NOMO-1 (cell line): Measurements from ENCODE around the gene MYCN.
"Not testable (repeated sequence)": the region's sequence is repeated elsewhere in the genome, so short reads cannot be mapped to it uniquely, and the experiment has no call there.

Source experiments
- DNase-seq, 2 experiments: peaks; one replicate each; lab custom pipeline; 2025; ENCODE audit not compliant: unreplicated experiment in 2 of 2; lab: John Stamatoyannopoulos, UW

The MYCN gene

DNA sequence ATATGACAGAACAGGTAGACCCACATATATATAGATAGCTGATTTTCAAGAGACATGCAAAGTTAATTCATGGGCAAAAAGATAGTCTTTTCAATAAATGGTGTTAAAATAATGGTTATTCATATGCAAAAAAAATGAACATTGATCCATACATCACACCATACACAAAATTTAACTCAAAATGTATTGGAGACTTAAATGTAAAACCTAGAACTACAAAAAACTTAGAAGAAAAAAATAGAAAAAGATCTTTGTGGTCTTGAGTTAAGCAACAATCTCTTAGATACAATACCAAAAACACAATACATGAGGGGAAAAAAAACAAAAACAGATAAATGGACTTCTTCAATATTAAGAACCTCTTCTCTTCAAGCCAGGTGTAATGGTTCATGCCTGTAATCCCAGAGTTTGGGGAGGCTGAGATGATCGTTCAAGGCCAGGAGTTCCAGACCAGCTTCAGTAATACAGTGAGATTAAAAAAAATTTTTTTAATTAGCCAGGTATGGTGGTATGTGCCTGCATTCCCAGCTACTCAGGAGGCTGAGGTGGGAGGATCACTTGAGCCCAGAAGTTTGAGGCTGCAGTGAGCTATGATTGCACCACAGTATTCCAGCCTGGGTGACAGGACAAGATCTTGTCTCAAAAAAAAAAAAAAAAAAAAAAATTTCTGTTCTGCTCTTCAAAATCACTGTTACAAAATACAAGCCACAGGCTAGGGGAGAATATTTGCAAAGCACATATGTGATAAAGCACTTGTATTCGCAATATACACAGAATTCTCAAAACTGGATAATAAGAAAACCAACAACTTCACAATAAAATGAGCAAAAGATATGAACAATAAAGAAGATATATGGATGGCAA lies 32.7 kb upstream of the MYCN start:
- DNase-seq, result no peak

DNA sequence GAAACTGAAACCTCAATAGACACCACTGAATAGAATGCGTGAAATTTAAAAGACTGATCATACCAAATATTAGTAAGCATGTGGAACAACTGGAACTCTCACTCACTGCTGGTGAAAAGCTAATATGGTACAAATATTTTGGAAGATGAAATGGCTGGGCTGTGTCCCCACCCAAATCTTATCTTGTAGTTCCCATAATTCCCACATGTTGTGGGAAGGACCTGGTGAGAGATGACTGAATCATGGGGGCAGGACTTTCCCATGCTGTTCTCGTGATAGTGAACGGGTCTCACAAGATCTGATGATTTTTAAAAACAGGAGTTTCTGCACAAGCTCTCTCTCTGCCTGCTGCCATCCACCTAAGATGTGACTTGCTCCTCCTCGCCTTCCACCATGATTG lies 32.0 kb upstream of the MYCN start:
- no peak for DNase-seq

DNA sequence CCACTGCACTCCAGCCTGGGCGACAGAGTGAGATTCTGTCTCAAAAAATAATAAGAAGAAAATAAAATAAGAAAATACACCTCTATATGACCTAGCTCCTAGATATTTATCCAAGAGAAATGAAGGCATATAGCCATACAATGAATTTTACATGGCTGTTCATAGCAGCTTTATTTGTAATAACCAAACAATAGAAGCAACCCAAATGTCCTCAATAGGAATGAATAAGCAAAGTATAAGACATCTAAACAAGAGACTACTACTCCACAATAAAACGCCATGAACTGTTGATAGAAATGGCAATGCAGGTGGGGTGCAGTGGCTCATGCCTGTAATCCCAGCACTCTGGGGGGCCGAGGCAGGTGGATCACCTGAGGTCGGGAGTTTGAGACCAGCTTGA lies 31.2 kb upstream of the MYCN start:
- DNase-seq, result no peak

DNA sequence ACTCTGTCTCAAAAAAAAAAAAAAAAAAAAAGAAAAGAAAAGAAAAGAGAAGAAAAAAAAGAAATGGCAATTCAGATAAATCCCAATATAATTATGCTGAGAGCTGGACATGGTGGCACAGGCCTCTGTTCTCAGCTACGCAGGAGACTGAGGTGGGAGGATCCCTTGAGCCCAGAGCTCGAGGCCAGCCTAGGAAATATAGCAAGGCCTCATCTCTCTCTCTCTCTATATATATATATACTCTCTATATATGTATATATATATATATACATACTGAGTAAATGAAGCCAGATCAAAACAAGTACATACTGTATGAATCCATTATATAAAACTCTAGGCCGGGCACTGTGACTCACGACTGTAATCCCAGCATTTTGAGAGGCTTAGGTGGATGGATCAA lies 30.6 kb upstream of the MYCN start:
- DNase-seq, result no peak

DNA sequence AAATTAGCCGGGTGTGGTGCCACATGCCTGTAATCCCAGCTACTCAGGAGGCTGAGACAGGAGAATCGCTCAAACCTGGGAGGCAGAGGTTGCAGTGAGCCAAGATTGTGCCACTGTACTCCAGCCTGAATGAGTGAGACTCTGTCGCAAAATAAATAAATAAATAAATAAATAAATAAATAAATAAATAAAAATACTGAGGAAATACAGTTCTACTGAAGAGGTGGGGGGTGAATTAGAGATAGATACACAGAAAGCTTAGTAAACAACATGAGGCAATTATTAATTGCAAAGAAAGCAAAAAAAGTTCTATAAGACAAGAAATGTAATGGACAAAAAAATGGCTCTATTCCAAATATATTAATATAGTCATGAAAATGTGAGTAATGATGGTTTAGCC lies 29.1 kb upstream of the MYCN start:
- not testable (repeated sequence) for DNase-seq

DNA sequence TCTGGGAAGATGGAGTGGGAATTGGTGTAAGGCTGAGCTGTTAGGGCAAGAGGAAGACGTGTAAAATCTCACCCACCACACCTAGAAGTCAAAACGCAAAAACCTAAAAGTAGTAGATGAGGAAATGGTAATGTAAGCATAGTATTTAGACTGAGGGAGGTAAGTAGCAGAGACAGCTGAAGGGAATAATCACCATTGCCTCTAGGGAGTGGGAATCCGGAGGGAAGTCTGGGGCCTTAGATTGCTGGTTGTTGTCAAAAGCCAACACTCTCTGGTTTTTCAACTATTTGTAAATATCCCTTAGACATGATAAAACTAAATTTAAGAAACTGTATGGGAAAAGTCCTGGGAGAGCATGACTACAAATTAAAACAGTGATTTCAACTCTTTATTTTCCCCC lies 28.7 kb upstream of the MYCN start:
- DNase-seq, result no peak

DNA sequence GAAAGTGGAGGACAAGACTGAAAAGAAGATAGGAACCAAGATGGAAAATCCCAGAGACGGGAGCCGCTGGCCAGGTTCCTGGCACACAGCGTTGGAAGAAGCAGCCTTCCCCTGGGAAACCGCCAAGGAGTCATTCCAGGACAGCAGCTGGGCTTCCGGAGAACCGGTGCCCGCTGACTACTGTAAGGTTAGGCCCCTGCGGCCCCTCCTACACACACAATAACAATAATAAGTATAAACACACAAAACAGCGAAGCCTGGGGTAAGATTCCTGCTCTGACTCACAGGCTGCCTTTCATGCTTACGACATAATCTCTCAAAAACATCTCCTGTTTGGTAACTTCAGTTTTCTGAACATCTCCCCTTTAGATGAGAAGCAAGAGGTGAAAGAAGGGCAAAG lies 28.1 kb upstream of the MYCN start:
- DNase-seq, result no peak

DNA sequence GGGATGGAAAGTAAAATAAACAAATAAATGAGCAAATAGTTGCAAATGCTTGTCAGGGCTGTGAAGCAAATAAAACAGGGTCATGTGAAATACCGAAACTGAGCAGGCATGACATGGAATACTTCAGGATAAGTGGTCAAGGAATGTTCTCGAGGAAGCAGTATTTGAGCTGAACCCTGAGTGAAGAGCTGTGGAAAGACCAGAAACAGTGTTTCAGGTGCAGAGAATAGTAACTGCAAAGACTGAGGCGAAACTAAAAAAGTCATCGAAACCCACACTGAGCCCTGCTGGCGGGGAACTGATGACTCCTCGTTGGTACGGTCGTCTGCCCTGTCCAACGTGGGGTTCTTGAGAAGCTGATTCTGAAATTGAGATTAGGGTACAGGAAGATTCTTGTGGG lies 27.2 kb upstream of the MYCN start:
- DNase-seq, result no peak

DNA sequence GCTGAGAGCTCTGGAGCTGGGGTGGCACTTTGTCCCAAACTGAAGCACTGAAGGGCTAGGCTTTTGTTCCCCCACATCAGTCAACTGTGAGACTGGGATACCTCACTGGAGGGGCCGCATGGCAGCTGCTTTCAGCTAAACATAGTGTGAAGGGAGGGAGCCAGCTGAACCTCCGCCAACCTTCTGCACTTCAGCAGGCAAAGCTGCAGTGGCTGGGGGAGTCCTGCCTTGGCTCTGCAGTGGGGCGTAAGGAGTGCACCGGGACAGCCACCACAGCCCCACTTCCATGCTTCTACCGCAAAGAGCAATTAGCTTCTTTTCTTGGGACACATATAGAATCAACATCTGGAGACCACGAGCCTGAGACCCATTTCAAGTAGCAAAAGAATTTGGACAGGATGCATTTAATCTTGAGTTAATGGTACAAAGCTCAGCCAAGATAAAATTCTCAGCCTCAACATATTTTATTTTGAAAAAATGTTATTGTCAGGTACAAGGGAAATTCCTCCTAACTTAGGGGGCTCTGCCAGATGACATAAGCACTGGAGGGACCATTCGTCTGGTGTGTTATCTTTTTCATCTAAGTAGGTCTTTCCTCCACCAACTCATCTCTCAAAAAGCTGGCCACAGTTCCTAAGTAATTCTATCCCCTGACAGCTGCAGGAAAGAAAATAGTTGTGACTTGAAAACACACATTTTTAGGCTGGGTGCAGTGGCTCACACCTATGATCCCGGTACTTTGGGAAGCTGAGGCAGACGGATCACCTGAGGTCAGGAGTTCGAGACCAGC lies 25.6 kb upstream of the MYCN start:
- DNase-seq, result no peak

DNA sequence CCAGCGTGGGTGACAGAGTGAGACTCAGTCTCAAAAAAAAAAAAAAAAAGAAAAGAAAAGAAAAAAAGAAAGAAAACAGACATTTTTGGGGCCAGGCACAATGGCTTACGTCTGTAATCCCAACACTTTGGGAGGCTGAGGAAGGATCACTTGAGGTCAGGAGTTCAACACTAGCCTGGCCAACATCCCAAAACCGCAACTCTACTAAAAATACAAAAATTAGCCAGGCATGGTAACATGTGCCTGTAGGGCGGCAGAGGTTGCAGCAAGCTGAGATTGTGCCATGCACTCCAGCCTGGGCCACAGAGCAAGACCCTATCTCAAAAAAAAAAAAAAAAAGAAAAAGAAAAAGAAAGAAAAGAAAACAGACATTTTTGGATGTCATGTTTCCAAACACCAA lies 24.8 kb upstream of the MYCN start:
- not testable (repeated sequence) for DNase-seq

DNA sequence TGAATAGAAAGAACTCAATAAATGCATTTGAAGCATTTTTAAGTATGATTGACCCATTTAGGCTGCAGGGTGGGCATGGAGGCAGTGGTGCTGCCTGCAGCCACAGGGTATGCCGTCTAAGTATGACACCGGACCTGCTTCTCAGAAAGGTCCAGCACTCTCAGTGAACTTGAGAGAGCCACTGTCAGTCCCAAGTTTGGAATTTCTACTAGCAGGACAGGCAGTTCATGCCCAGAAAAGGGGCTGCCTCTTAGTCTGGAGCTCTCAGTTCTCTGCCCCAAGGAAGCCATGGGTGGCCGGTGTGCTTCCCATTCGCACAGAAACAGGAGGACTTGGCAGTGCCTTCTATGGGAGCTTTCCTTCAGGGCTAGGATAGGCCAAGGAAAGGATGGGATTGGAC lies 24.0 kb upstream of the MYCN start:
- no peak for DNase-seq

DNA sequence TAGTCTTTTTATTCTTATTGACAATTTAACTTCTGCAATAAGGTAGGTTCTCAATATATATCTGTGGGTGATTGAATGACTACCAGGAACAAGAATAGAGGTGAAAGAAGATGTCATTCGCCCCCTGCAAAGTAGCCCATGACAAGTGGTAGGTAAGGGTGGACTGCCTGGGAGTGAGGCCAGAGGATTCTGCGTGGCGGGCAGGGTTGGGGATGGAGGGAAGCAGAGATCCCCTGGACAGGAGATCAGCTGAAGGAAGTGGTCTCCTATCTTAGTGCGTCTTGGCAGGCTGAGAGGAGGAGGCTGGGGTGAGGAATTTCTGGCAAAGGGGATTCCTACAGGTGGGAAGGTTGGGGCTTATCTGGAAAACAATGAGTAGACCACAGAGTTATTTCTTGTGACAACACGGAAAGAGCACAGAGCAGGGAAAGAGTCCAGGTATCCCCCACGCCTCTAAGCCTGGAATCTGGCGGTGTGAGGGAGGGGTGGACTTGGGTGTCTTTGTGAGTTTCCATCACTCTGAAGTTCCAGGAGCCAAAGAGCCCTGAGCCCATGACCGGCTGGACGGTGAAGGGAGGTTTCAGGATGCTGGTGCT lies 21.5 kb upstream of the MYCN start:
- DNase-seq, result no peak

DNA sequence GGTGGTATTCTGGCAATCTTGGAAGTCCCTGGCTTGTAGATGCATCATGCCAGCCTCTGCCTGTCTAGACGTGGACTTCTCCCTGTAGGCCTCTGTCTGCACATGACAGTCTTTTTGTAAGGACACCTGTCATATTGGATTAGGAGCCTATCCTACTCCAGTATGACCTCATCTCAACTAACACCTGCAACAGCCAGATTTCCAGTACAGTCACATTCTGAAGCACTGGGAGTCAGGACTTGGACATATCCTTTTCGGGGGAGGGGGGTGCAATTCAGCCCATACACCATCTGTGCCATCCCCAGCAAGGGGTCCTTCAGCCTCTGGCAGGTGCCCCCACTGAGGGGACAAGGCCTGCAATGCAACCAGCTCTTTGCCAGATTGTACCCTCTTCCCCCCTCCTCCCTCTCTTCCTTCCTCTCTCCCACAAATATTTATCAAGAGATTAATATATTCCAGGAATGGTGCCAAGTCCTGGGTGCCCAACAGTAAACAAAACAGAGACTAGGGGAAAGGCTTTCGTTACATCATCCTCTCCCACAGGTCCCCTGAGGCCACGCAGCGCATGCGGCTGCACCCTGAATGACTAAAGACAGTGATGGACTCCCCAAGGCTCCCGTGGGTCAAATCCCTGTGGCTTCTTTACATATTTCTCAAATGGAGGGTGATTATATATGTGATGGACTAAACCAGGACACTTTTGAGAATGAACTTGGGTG lies 20.5 kb upstream of the MYCN start:
- DNase-seq, result no peak

DNA sequence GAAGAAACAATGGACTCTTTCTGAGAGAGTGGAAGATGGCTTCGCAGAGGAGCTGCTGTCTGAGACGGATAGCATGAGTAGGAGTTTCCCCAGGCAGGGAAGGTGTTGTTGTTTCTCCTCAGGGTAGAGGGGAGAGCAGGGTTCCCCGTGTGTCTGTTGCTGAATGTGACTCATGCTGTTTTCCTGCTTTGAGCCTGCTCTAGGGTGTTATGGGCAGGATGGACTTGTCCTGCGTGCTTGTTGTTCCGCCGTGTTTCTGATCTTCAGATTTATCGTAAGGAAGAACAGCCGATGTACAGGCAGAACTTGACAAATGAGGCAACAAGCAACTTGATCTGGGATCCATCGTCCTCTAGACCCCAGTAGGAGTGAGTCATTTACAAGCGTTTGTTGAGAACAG lies 19.7 kb upstream of the MYCN start:
- no peak for DNase-seq

DNA sequence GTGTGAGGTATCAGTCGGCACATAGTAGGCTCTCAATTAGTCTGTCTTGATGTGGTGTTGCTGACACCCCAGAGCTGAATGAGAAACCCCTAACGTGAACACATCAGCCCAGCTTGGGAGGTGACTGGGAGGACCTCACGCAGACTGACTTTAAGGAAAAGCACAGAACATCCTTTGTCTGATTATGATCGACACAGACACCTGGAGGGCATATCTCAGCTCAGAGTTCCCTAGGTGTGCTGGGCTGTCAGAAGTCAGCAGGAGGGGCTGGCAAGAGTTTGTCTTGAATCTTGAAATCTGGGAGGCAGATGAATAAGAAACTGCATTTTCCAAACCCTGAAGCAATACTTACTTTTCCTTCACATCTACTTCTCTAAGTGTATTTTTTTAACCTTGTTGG lies 16.8 kb upstream of the MYCN start:
- no peak for DNase-seq

DNA sequence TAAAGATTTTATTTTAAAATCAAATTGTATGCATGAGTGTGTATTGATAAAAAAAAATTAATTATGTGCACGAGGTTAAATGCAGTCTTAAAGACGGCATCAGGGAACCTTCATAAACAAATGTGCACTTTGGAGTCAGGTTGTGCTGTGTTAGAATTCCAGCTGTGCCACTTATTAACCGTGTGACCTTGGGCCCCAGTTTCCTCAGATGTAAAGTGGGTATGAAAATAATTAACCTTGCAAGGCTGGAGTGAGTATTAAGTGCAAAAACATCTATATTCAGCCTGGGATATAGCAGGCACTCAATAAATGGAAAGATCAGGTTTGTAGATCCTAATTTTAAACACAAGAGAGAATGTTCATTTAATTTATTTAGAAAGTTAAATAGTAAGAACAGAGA lies 14.5 kb upstream of the MYCN start:
- DNase-seq, result no peak

DNA sequence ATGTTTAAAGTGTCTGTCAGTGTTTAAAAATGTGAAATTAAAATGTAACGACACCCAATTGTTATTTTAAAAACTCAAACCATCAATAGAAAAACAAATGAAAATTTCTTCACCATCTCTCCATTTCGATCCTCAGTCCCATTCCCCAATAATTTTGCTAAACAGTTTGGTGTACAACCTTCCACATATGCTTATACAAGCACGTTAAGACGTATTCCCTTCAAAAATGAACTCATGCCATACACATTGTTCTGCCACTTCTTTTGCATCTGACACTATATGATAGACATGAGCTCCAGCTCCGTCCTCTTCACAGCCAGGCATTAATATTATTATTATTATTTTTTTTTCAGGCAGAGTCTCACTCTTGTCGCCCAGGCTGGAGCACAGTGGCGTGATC lies 14.1 kb upstream of the MYCN start:
- DNase-seq, result no peak

DNA sequence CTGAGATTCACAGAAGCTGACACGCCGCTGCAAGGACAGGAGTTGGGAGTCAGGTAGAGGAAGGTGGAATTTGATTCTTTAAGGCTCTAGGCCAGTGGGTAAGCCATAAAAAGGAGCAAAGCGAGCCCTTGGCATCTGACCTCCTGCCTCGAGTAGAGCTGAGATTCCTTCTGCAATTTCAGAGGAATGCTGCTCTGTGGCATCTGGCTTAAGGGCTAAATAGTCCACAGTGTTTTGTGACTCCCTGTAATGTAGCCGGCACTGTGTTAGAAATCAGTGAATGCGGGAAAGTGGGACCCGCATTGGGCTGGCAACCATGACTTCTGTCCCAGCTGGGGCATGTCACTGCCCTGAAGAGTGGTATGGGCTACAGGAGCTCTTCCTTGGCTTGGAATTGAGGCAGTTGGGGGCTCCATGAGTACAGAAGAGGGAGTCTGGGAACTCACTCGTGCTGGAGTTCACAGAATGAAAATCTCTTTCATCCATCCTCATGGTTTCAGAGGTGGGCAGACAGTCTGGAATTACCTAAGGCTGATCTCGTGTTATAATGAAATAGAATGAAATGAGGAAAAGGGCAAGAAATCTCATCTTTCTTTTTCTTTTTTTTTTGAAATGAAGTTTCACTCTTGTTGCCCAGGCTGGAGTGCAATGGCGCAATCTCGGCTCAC lies 12.7 kb upstream of the MYCN start:
- DNase-seq, result no peak

DNA sequence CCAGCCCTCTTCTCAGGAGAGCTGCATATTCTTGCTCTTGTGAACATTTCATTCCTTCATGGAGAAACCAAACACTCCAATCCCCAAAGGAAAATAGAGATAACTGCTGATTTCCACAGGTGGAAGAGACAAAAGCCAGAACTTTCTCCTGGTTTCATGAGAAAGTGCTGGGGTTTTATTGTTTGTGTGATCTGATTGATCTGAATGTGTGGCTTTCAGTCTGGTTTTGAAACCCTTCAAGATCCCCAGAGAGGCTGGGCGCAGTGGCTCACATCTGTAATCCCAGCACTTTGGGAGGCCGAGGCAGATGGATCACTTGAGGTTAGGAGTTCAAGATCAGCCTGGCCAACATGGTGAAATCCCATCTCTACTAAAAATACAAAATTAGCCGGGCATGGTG lies 11.3 kb upstream of the MYCN start:
- DNase-seq, result not testable (repeated sequence)

DNA sequence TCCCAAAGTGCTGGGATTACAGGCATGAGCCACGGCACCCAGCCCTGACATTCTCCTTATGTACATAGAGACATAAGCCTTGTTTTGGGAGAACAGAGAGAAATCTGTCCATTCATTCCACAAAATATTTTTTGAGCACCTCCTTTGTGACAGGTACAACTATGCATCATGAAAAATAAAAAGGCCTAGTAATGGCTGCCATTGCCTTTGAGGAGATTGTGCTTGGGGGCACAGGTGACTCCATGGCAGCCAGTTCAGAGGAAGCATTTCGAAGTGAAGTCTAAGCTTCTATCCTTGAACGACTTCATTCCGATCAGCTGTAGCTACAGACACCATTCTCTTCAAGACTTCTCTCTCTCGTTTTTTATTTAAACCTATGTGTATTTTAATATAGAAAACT lies 10.5 kb upstream of the MYCN start:
- DNase-seq, result no peak
